Tibial nerve (tissue), 4 donors: Measurements from ENCODE around the gene RCE1. TPM values are rescaled to one million over a fixed set of nuclear protein-coding genes. Genes with fewer than 3 reads are reported as not detected.

Experiments
- DNase-seq, 2 donors: peaks; one replicate each; pipeline ENCODE4 v3.0.0-alpha.2; 2019; ENCODE audit warnings: low spot score in 2 of 2
- H3K27ac ChIP-seq, 4 donors: fragments of 200-600 bp; sonication (generic) in 3 of 4; one replicate each; pipeline ENCODE4 v1.5.1; 2017 to 2019; ENCODE audit warnings: mild to moderate bottlenecking in 1 of 4
- H3K27me3 ChIP-seq, 2 donors: fragments of 200-600 bp; sonication (generic) in 1 of 2; one replicate each; pipeline versions ENCODE4 v1.5.1 to v1.6.0; 2017 to 2019
- H3K36me3 ChIP-seq, 3 donors: fragments of 200-600 bp; sonication (generic); one replicate each; pipeline ENCODE4 v1.5.1; 2018 to 2019
- H3K4me1 ChIP-seq, 4 donors: fragments of 200-600 bp; sonication (generic) in 3 of 4; one replicate each; pipeline ENCODE4 v1.5.1; 2017 to 2019
- H3K4me3 ChIP-seq, 4 donors: fragments of 200-600 bp; sonication (generic) in 3 of 4; one replicate each; pipeline ENCODE4 v1.5.1; 2017 to 2019; ENCODE audit warnings: mild to moderate bottlenecking in 1 of 4, moderate library complexity in 1 of 4
- H3K9me3 ChIP-seq, 4 donors: fragments of 200-600 bp; sonication (generic) in 3 of 4; one replicate each; pipeline ENCODE4 v1.5.1; 2017 to 2019
- EP300 ChIP-seq, 2 donors: sonication (generic); formaldehyde crosslinking; IDR thresholded peaks; one replicate each; pipeline ENCODE4 v1.6.1; 2017; ENCODE audit warnings: antibody characterized with exemption in 2 of 2, mild to moderate bottlenecking in 1 of 2
- POLR2A ChIP-seq, 2 donors: fragments of 450-650 bp; IDR thresholded peaks; one replicate each; pipeline ENCODE4 v1.6.1; 2017; ENCODE audit warnings: antibody characterized with exemption in 2 of 2, mild to moderate bottlenecking in 2 of 2, moderate library complexity in 2 of 2
- WGBS, 2 donors: methylation state at CpG; one replicate each; pipeline ENCODE4 v1.1.5; 2018; 5-methylcytosine and 5-hydroxymethylcytosine counted together
- total RNA-seq, 4 donors: library from RNA; depleted of rRNA; stranded (reverse); fragments of >200 nt; gene quantifications; one replicate each; pipeline ENCODE4 v1.1.0, GENCODE V29; 2016
- TF ChIP-seq, protein P1 (sequence below), 5 experiments: fragments of 200-600 bp in 3 of 5; fragments of 450-650 bp in 2 of 5; sonication (generic) in 3 of 5; IDR thresholded peaks; one replicate each; pipeline ENCODE4 v1.5.1; 2016 to 2019; ENCODE audit warnings: antibody characterized with exemption in 5 of 5, mild to moderate bottlenecking in 3 of 5, moderate library complexity in 2 of 5

Gene RCE1
- total RNA-seq, 4 donors from 2014 or later, result 18.1 to 25.8 (median 20.9) TPM

DNA sequence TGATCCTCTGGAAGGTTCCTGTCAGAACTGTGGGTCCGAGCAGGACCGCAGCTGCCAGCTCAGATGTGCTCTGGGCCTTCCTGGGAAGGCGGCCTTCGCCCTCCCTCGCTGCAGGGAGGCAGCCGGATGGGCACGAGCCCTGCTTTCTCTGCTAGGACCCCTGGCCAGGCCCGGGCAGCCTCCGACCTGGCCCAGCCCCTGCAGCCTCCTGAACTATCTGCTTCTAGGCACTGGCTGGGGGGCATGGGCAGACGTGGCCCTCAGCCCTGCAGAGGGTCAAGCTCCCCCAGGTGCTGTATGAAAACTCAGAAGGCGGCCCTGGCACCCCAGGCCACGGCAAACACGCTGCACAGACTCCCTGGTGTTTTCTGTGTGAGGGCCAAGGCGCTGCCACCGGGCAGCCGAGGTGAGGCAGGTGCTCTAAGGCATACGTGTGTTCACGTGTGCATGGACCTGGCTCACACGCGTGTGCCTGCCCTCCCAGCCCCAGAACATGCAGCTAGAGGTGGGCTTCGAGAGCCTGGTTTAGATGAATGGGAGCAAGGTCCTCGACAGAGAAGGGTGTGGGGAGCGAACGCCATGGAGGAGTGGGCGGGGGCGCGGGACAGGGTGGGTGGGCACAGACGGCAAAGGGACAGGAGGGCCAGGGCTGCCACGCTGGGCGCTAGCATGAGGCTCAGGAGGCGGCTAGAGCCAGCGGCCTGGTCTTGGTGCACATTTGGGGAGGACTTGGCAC is 18.0 kb downstream of the RCE1 start:
- no peak for DNase-seq
- Histone ChIP-seq H3K4me1 (peaks cover 0 to 10% (median 0%) of the 10 kb centered on the region in 4 donors), H3K27ac (no peak overlapping the region), H3K36me3 (peaks cover 0 to 83% (median 0%) of the 10 kb centered on the region in 3 donors), H3K9me3 (no peaks in the 10 kb centered on the region), H3K27me3 (no peaks in the 10 kb centered on the region), H3K4me3 (no peak overlapping the region)
- 84 to 87% methylated on average over 21 to 32 of the region's 32 CpGs for WGBS, 2 donors
- TF ChIP-seq POLR2A (IDR thresholded peaks at IDR 0.05) (no peak), EP300 (IDR thresholded peaks at IDR 0.05) (no peak)
- TF ChIP-seq, protein P1, sequence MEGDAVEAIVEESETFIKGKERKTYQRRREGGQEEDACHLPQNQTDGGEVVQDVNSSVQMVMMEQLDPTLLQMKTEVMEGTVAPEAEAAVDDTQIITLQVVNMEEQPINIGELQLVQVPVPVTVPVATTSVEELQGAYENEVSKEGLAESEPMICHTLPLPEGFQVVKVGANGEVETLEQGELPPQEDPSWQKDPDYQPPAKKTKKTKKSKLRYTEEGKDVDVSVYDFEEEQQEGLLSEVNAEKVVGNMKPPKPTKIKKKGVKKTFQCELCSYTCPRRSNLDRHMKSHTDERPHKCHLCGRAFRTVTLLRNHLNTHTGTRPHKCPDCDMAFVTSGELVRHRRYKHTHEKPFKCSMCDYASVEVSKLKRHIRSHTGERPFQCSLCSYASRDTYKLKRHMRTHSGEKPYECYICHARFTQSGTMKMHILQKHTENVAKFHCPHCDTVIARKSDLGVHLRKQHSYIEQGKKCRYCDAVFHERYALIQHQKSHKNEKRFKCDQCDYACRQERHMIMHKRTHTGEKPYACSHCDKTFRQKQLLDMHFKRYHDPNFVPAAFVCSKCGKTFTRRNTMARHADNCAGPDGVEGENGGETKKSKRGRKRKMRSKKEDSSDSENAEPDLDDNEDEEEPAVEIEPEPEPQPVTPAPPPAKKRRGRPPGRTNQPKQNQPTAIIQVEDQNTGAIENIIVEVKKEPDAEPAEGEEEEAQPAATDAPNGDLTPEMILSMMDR (IDR thresholded peaks at IDR 0.05), result no peak

DNA sequence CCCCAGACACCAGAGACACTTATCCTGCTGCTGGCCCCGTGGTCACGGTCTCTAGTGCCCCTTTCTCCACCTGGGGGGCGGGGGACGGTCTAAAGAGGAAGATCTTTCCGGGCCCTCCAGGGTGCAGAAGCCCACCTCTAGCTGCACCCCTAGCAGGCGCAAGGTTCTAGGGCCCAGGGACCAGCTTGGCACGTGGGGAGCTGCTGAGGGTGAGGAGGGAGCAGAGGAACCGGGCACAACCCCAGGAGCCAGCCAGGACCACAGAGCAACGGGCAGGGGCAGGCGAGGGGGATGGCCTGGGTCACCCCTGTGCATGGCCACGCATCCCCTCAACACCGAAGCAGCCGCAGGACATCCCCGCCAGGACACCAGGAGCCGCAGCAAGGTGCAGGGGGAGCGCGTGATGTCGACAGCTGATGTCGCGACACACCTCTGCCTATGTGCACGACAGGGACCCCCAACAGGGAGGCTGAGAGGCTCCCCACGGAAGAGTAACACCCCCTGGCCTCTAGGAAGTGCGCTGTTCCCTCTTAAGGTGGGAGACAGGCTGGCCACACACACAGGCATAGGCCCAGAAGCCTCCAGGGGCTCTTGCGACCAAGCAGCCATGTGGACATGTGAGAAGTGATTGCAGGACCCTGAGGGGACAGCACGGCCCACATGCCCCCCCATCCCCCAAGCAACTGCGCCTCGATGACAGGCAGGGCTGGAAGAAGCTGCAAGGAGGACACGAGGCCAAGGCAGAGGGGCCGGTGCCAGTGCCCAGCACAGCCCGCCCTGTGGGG is 18.7 kb downstream of the RCE1 start:
- peaks cover 0 to 17% (median 0%) of the 10 kb centered on the region in 4 donors for H3K4me1 ChIP-seq
- H3K9me3 ChIP-seq, result no peaks in the 10 kb centered on the region
- H3K36me3 ChIP-seq, result peaks cover 0 to 90% (median 0%) of the 10 kb centered on the region in 3 donors
- H3K4me3 ChIP-seq, result no peak overlapping the region
- TF ChIP-seq EP300 (IDR thresholded peaks at IDR 0.05) (no peak), POLR2A (IDR thresholded peaks at IDR 0.05) (no peak)
- TF ChIP-seq, protein P1 (IDR thresholded peaks at IDR 0.05), result no peak
- no peaks in the 10 kb centered on the region for H3K27me3 ChIP-seq
- no peak for DNase-seq
- no peak overlapping the region for H3K27ac ChIP-seq
- WGBS, 2 donors, result 87% methylated on average over 24 to 27 of the region's 30 CpGs

DNA sequence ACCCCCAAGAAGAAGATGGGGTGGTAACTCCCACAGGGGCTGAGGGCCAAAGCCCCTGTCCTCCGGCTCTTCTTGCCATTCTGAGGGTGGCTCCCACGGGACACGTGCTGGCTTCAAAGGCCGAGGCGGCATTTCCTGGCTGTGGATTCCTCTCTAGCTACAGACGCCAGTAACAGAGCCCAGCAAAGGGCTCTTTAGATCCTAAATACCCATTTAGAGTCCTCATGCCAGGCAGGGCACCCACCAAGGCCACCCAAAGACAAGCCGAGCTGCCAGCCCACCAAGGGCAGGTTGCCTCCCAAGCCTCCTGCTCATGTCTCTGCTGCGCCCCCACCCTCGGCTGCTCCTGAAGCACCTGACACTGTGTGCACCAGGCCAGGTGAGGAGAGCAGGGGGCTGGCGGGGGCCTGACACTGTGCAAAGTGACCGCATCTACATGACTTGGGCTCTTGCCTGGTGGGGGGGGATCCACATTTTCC is 19.4 kb downstream of the RCE1 start:
- peaks cover 0 to 96% (median 0%) of the 10 kb centered on the region in 3 donors for H3K36me3 ChIP-seq
- H3K4me1 ChIP-seq, result peaks cover 0 to 17% (median 0%) of the 10 kb centered on the region in 4 donors
- WGBS, 2 donors, result 80% methylated on average over 11 of the region's 11 CpGs; no CpG with 5 or more reads in 1 of the 2 donors
- no peaks in the 10 kb centered on the region for H3K9me3 ChIP-seq
- TF ChIP-seq POLR2A (IDR thresholded peaks at IDR 0.05) (no peak), EP300 (IDR thresholded peaks at IDR 0.05) (no peak)
- TF ChIP-seq, protein P1 (IDR thresholded peaks at IDR 0.05), result no peak
- DNase-seq, result no peak
- H3K27ac ChIP-seq, result no peak overlapping the region
- H3K4me3 ChIP-seq, result no peak overlapping the region
- H3K27me3 ChIP-seq, result no peaks in the 10 kb centered on the region

- H3K36me3 ChIP-seq, result peaks cover 0 to 91% (median 0%) of the 10 kb centered on the region in 3 donors
- 87 to 90% methylated on average over 28 to 31 of the region's 31 CpGs for WGBS, 2 donors
Observed at GRCh38 chr11:66863428-66864125, 20.3 kb downstream of the RCE1 start.

More at GRCh38 chr11:66863428-66864125, 20.3 kb downstream of the RCE1 start:
- H3K27me3 ChIP-seq, result no peaks in the 10 kb centered on the region
- no peak overlapping the region for H3K4me3 ChIP-seq
- H3K4me1 ChIP-seq, result peaks cover 0 to 16% (median 0%) of the 10 kb centered on the region in 4 donors
- no peak for TF ChIP-seq EP300 (IDR thresholded peaks at IDR 0.05)
- TF ChIP-seq, protein P1 (IDR thresholded peaks at IDR 0.05), result no peak
- TF ChIP-seq POLR2A (IDR thresholded peaks at IDR 0.05), result no peak
- DNase-seq, result no peak
- H3K27ac ChIP-seq, result no peak overlapping the region
- no peaks in the 10 kb centered on the region for H3K9me3 ChIP-seq
